Activated CD4-positive, alpha-beta T cell treated with anti-CD3 and anti-CD28 coated beads for 4 hours (primary cell): Measurements from ENCODE around the gene HTRA3.
A peak's percentile ranks its signal among the peaks of the same experiment; 100 is the strongest.

Experiments
- DNase-seq, 2 donors: peaks; one replicate each; pipeline ENCODE4 v3.0.0-alpha.2; 2020

The HTRA3 gene

GRCh38 chr4:8235224-8235623, 34.3 kb upstream of the HTRA3 start:
- DNase-seq = no peak

DNA sequence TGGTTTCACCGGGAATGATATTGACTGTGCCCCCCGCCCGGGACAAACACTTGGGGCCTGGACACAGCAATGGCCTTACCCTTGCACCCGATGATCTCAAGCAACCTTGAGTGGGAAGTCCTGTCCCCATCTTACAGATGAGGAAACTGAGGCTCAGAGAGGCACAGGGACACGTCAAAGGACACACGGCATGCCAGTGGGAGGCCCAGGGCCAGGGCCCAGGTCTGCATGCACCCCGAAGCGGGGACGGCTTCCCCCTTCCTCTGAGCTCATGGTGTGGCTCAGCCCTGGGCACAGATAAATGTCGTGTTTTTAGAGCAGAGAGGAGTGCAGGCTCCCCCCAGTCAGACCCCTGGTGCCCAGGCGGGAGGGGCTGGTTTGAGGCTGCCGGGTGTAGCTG, 33.9 kb upstream of the HTRA3 start:
- no peak for DNase-seq

- DNase-seq = no peak
Observed at GRCh38 chr4:8236106-8236919, 33.2 kb upstream of the HTRA3 start.

DNA sequence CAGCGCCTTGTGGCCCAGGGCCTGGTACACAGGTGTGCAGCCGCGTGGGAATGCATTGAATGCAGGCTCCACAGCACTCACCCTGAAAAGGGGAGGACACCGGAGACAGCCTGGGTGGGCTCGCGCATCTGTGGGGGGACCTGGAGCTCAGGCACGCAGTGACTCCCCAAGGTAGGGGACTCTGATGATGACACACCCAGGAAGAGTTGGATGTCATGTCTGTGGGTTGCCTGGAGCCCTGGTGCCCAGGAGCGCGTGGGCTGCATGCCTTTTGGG, 32.7 kb upstream of the HTRA3 start:
- no peak for DNase-seq

DNA sequence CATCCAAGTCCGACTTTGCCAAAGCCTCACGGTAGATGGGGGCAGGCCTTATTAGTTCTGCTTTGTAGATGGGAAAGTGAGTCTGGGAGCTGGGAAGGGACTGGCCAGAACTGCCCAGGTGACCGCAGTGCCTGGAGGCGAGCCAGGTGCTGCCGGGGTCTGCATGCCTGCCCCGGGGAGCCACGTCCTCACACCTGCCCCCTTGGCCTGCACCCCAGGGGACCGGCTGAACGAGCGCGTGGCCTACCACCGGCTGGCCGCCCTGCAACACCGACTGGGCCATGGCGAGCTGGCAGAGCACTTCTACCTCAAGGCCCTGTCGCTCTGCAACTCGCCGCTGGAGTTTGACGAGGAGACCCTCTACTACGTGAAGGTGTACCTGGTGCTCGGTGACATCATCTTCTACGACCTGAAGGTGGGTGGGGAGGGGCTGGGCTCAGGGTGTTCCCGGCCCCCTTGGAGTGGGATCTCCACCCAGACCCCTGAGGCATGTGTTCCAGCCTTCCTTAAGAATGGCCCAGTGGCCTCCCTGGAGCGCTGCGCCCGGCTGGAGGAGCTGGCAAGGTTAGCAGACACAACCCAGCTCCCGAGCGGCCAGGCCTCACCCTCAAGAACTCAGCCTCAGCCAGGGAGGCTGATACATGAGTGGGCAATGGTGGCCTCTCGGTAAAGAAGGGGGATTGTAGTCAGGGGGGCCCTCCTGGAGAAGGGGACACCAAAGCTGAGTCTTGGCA, 32.1 kb upstream of the HTRA3 start:
- DNase-seq = no peak

DNA sequence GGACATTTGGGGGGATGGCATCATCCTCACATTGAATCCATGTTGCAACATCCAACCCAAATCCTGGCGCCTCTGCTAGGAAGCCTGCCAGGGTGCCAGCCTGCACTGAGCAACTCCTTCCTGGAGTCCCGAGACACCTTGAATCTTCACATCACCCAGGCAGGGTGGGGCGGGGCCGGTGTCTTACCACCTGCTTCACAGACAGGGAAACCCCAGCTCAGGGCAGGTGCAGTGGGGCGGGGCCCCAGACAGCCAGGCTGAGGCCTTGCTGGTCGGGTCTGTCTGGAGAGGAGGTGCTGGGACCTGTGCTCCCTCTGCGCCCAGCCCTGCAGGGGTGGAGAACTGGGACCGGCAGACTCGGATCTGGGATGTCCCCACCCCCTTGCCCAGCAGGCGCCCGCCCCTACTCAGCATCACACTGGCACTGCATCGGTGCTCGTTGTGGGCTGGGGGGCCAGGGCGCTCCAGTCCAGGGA, 31.5 kb upstream of the HTRA3 start:
- DNase-seq = no peak

DNA sequence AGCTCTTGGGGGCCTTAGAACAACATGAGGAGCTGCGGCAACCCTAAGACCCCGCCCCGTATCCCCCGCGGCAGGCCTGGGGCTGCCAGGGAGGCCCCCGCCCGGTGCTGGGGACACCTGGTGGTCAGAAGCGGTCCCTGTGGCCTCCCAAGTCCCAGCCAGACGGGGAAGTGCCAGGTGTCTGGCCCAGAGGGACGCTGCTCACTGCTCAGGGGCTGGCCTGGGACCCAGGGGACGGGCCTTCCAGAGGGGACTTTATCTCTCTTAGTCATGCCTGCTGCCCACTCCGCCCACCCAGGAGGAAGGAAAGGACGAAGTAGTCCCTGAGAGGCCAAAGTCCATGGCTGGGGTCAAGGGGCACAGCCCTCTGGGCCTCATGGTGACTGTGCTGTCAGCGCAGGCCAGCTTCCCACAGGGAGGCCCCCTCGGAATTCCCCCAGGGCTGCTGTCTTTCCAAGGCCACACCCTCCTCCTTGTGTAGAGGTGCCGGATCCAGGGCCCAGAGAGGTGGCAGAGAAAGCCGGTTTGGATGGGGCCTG, 31.0 kb upstream of the HTRA3 start:
- DNase-seq = no peak

DNA sequence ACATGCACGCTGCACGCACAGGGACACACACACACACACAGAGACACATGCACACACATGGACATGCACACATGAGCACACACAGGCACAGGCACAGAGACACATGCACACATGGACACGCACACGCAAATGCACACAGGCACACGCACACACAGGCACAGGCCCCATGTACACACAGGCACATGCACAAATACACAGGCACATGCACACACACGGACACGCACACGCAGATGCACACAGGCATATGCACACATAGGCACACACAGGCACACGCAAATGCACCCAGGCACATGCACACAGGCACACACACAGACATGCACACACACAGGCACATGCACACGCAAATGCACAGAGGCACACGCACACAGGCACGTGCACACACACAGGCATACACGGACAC, 30.3 kb upstream of the HTRA3 start:
- no peak for DNase-seq

DNA sequence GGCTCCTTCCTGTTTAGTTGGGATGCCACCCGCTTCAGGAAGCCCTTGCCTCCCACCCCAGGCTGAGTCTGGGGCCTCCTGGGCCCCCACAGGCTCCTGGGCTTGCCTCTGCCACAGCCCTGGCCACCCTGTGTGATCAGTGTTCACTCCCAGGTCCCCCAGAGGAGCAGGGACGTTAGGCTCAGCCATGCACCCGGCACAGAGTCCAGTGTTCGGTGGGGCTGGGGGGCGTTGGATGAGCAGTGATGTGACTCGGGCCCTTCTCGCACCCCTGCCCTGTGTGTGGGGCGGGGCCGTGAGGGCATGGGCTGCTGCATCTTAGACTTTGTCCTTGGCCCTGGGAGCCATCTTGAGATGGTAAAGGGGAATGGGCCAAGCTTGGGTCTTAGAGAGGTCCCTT, 29.9 kb upstream of the HTRA3 start:
- DNase-seq = no peak

GRCh38 chr4:8240211-8241041, 29.1 kb upstream of the HTRA3 start:
- DNase-seq = no peak

DNA sequence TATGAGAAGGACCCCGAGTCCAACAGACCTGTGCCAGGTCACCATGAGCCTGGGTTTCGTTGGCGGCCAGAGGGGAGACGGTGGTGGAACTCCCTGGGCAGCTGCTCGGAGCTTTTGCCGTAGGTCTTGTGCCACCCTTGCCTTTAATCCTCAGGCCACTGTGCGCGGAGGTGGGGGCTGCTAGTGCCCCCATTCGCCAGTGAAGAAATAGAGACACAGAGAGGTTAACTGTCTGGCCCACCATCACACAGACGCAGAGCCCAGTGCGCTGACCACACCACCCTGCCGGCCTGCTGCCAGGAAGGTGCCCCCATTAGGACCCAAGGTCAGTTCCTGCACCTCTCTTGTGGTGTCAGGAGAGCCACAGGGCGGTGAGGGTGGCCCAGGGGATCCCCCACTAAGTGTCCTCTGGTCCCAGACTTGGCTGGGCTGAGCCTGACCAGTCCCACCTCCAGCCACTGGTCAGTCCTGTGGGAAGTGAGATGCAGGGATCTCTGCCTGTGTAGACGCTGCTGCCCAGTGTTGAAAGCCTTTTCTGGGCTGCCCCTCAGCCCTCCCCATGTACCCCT, 28.3 kb upstream of the HTRA3 start:
- no peak for DNase-seq

DNA sequence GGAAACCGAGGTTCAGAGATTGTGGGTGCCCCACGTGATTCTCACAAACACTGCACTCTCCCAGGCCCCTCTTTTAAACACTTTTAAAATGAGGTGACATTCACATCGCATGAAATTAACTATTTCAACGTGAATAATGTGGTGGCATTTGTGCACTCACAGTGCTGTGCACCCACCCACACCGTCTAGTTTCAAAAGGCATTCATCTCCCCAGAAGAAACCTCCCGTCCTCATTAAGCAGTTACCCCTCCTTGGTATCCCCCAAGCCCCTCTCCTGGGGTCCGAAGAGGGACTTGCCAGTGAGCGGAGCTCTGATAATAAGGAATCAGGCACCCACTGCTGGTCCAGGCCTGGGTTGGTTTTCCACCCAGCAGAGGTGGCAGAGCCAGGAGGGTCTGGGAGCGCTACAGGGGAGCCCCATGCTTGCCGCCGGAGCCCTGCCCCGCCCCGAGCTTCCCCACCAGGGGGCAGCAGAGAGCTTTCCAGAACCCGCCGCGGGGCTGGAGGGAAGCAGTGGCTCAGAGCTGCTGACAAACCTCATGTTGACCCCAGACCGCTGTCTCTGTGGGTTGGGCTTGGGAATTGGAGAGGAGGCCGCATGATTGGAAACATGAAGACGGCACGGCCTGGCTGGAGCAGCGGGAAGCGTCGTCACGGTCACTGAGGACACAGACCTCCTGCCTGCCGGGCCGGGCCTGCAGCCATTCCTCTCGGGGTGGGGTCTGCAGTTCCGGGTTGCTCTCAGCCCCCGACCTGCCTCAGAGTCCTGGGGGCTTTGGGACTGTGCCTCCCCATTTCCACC, 27.5 kb upstream of the HTRA3 start:
- peak; percentile 76 to 83 for DNase-seq

DNA sequence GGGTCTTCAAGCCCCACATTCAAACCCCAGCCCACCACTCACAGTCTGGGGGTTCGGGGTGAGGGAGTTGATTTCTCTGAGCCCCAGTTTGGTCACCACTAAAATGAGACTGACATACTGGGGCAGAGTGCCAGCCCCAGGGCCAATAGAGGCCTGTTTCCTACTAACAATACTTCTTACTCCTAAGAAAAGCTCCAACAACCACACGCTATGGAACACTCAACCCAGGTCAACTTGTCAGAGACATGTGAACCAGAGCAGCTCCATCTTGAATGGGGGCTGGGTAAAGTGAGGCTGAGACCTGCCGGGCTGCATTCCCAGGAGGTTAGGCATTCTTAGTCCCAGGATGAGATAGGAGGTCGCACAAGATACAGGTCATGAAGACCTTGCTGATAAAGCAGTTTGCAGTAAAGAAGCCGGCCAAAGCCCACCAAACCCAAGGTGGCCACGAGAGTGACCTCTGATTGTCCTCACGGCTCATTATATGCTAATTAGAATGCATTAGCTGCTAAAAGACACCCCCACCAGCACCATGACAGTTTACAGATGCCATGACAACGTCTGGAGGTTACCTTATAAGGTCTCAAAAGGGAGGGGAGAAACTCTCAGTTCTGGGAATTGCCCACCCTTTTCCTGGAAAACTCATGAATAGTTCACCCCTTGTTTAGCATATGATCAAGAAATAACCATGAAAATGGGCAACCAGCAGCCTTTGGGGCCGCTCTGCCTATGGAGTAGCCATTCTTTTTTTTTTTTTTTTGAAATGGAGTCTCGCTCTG, 26.6 kb upstream of the HTRA3 start:
- no peak for DNase-seq

- no peak for DNase-seq
Observed at GRCh38 chr4:8244001-8244757, 25.4 kb upstream of the HTRA3 start.

GRCh38 chr4:8244931-8245460, 24.6 kb upstream of the HTRA3 start:
- DNase-seq = no peak

DNA sequence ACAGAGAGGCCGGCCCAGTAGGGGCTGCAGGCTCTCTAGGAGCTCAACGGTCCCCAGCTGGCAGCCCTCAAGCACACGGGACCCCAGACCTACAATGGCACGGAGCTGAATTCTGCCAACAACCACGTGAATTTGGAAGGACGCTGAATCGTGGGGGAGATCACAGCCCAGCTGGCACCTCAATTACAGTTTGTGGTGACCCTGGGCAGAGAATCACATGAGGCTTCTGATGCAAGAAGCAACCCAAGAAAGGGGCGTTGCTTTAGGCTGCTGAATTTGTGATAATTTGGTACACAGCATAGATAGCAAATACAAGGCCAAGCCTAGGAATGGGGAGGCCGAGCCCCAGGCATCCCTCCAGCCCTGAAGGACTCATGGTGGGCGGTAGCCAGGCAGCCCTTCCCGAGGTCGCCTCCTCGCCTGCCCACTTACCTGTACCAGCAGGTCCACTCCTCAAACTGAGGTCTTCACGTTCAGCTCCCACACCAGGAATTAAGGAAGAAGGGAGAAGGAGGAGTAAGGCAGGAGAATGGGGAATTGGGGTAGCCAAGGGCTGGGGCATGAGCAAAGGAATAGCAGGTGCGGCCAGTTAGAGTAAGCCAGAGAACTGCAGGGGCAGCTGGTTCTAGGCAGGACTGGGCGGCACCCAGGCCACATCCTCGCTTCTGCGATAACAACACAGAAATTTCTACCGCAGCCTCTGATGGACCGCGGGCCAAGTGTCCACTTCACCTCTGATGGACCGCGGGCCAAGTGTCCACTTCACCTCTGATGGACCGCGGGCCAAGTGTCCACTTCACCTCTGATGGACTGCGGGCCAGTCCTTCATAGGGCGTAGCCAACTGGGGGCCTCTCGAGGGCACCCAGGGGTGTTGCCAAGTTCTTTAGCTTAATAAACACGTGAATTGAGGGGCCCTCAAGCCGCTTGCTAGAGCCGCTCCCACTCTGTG, 23.4 kb upstream of the HTRA3 start:
- DNase-seq = no peak

GRCh38 chr4:8247047-8247930, 22.3 kb upstream of the HTRA3 start:
- no peak for DNase-seq

DNA sequence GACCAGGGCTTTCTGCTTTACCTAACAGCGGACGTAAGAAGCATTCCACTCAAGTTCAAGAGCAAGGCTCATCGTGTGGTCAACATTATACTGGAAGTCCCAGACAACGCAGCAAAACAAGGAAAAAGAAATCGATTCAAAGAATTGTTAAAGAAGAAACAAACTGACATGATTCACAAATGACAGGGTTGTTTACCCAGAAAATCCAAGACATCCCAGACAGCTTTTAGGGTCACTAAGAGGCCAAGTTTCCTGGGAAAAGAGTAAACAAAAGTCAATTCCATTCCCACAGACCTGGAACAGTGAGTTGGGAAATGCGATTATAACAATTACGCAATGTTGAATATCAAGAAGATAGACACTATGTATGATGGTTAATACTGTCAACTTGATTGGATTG, 21.5 kb upstream of the HTRA3 start:
- DNase-seq = no peak
